Heart left ventricle (tissue), 13 donors: ENCODE measurements around the gene TRIM9.

Source experiments
- POLR2A ChIP-seq, 2 donors: fragments of 450-650 bp; IDR thresholded peaks; one replicate each; pipeline ENCODE4 v1.6.1; 2017; ENCODE audit warnings: antibody characterized with exemption in 2 of 2, mild to moderate bottlenecking in 2 of 2, moderate library complexity in 2 of 2
- TF ChIP-seq, protein P1 (sequence below), 12 donors: fragments of 200-600 bp; sonication (generic) in 4 of 12; IDR thresholded peaks; one replicate each; pipeline versions ENCODE4 v1.5.0 to v1.8.0; 2018 to 2022; ENCODE audit warnings: antibody characterized with exemption in 12 of 12, mild to moderate bottlenecking in 5 of 12
- donor health status: ischemic (EF 13 %, LVEDD 7.1; RV severe dilation, severe dysfunction).
- donor health status: DM: no; HTN: yes; CAD: no.
- donor health status: DM: no; HTN: no; CAD: no.
- donor health status: ischemic (EF 25% LVEDD 6.9; RV normal size, moderate dysfunction).
- donor health status: ischemic (EF 25% LVEDD 5.7; RV mildly dilated, moderate dysfunction).
- donor health status: ischemic (EF 35%, LVEDD 5.7; RV mildly dilated, moderate dysfunction).
- donor health status: nonischemic (EF 11% LVEDD 7.7; RV severe dilation, severe dysfunction).
- donor health status: DM: yes; HTN: yes; CAD: no.
- donor health status: PGD.
- donor health status: ischemic (EF 29% LVEDD 5.4; RV normal size, mild dysfunction).
- donor health status: nonischemic (EF 23%, LVEDD 6.1; RV moderate dilation, normal function).

DNA sequence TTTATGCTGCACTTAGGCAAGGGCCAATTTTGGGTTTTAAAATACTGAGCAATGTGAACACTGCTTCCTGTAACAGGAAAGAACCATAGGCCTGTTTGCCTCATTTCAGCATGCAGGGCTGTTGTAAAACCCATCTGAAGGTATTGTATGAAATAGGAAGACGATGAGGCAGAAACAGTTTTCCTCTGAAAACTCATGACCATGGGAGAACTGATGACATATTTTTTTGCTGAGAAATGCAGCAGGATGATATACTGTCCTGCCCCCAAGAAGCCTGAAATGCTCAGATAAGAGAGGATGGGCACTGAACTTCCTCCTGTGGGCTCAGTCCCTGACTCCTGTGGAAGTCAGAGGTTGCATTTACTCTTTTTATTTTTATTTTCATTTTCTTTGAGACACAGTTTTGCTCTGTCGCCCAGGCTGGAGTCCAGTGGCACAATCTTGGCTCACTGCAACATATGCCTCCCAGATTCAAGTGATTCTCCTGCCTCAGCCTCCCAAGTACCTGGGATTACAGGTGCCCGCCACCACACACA lies 168.0 kb downstream of the TRIM9 start:
- TF ChIP-seq, protein P1, sequence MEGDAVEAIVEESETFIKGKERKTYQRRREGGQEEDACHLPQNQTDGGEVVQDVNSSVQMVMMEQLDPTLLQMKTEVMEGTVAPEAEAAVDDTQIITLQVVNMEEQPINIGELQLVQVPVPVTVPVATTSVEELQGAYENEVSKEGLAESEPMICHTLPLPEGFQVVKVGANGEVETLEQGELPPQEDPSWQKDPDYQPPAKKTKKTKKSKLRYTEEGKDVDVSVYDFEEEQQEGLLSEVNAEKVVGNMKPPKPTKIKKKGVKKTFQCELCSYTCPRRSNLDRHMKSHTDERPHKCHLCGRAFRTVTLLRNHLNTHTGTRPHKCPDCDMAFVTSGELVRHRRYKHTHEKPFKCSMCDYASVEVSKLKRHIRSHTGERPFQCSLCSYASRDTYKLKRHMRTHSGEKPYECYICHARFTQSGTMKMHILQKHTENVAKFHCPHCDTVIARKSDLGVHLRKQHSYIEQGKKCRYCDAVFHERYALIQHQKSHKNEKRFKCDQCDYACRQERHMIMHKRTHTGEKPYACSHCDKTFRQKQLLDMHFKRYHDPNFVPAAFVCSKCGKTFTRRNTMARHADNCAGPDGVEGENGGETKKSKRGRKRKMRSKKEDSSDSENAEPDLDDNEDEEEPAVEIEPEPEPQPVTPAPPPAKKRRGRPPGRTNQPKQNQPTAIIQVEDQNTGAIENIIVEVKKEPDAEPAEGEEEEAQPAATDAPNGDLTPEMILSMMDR (IDR thresholded peaks at IDR 0.05), result no peak
- TF ChIP-seq POLR2A (IDR thresholded peaks at IDR 0.05), result no peak
